ENCODE results near the gene MCF2L. TPM values are rescaled to one million over a fixed set of nuclear protein-coding genes. Genes with fewer than 3 reads are reported as not detected.

The MCF2L gene
- total and polyA plus RNA-seq, 2 experiments from 2014 or later: 4.8 to 25.6 TPM

- TF ChIP-seq ZNF462 (CRISPR knock-in tag; IDR thresholded peaks at IDR 0.05): no peak
- TF ChIP-seq NANOG (IDR thresholded peaks at IDR 0.05; ENCODE audit: borderline replicate concordance): no peak
- no peak for TF ChIP-seq EZH2phosphoT487 (IDR thresholded peaks at IDR 0.05; ENCODE audit: unreplicated experiment)
- TF ChIP-seq CREB1 (CRISPR knock-in tag; IDR thresholded peaks at IDR 0.05; ENCODE audit: low read depth): no peak
- TF ChIP-seq EZH2 (IDR thresholded peaks at IDR 0.05; ENCODE audit: low read depth, unreplicated experiment): no peak
- TF ChIP-seq POLR2AphosphoS5 (IDR thresholded peaks at IDR 0.05; ENCODE audit: low read depth): no peak
- no peak for TF ChIP-seq ETS1 (IDR thresholded peaks at IDR 0.05)
Observed at GRCh38 chr13:112986470-112986869, 17.5 kb downstream of the MCF2L start (continued).

GRCh38 chr13:112986946-112987681, 18.1 kb downstream of the MCF2L start:
- Histone ChIP-seq H2AFZ (no peak overlapping the region), H3K4me2 (no peak overlapping the region), H4K20me1 (replicated peaks; ENCODE audit: insufficient read depth) (no peaks in the 10 kb centered on the region), H3K4me1 (ENCODE audit: insufficient read depth) (no peaks in the 10 kb centered on the region), H3K27me3 (ENCODE audit: insufficient read depth) (no peaks in the 10 kb centered on the region), H3K4me3 (no peak overlapping the region), H3K27ac (ENCODE audit: low read depth) (no peak overlapping the region), H3F3A (replicated peaks; ENCODE audit: low read depth) (no peaks in the 10 kb centered on the region), H3K36me3 (ENCODE audit: insufficient read depth) (no peaks in the 10 kb centered on the region), H3K9me2 (ENCODE audit: insufficient read depth) (no peaks in the 10 kb centered on the region), H3K79me2 (replicated peaks; ENCODE audit: insufficient read depth) (no peaks in the 10 kb centered on the region)
- H3K4me1 Mint-ChIP-seq: peaks cover 15% of the 10 kb centered on the region
- H3K9me3 Mint-ChIP-seq: peaks cover 18% of the 10 kb centered on the region
- DNase-seq (ENCODE audit: low spot score) (no peak), ATAC-seq (no peak)
- peaks cover 26% of the 10 kb centered on the region for H3K27me3 Mint-ChIP-seq (ENCODE audit: insufficient read depth, low read depth, poor library complexity)
- H3K36me3 Mint-ChIP-seq (ENCODE audit: low read depth): peaks cover 15% of the 10 kb centered on the region
- H3K4me3 Mint-ChIP-seq: no peak overlapping the region
- H3K27ac Mint-ChIP-seq: no peak overlapping the region
- no peak for TF ChIP-seq ZNF462 (CRISPR knock-in tag; IDR thresholded peaks at IDR 0.05)
- TF ChIP-seq EZH2phosphoT487 (IDR thresholded peaks at IDR 0.05; ENCODE audit: unreplicated experiment): no peak
- TF ChIP-seq ZNF331 (CRISPR knock-in tag; IDR thresholded peaks at IDR 0.05; ENCODE audit: low read depth): no peak
- TF ChIP-seq CREB1 (CRISPR knock-in tag; IDR thresholded peaks at IDR 0.05; ENCODE audit: low read depth): no peak
